ENCODE data around the gene SOX21.
"Not testable (repeated sequence)": the region's sequence is repeated elsewhere in the genome, so short reads cannot be mapped to it uniquely, and the experiment has no call there.

Gene SOX21

DNA sequence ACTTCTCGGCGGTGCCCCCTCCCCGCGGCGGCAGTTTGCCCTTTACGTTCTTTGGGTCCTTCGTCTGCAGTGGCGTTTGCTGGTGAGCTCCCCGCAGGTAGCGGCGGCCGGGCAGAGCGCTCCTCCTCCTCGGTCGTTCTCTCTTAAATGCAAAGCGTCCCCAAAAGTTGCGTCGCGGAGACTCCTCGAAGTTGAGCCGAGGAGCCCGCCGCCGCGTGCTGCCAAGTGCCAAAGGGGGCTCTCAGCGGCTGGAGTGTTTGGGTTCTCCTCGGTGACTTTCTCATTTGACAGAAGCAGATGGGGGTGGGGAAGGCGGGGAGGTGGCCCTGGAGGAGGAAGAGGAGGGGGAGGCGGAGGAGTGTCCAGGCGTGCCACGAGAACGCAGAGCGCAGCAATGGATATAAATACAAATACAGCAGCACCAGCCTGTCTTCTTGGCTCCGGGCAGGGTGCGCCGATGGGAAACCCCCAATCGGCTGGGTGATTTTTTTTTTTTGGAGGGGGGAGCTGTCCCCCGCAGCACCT, at the start of gene SOX21:
Gene SOX21 (minus strand): TSS at position 259 of the 525 bp plus-strand sequence. CDS start 496 bp downstream, outside the sequence.
- no peak for FAIRE-seq

DNA sequence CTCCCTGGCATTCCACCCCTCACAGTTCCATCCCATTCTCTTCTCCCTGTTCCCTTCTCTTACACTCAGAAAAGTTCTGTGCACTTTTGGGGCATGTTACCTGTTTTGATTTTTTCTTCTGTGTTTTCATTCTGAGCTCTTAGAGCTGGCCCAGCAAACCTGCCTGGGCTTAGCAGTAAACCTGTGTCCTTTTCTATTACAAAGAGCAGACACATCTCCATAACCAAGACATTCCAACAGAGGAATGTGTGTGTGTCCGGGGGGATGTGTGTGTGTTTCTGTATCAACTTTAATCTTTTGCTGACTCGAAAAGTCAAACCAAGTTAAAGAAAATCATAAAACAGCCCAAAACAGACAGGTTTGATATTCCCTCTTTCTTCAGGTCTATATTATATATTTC, 49.1 kb upstream of the SOX21 start:
- no peak for FAIRE-seq

- no peak for FAIRE-seq
These were observed 46.9 kb upstream of the SOX21 start for GRCh38 chr13:94759120-94759728.

GRCh38 chr13:94758436-94758960, 46.2 kb upstream of the SOX21 start:
- no peak for FAIRE-seq

DNA sequence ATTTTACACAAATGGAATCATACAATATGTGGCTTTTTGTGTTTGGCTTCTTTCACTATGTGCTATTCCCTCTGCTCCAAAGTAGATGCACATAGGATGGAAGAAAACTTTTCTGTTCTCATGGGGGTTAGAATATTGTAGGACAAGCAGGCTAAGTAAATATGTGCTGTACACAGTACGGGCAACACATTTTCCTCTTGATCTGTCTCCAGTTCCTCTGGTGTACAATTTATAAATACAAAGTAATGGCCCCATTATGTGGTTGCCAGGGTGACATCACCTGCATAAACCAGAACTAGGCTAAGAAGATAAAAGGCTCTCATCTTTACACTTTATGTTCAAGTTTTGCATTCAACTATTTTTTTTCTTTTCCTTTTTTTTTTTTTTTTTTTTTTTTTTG, 41.0 kb upstream of the SOX21 start:
- FAIRE-seq = no peak

- no peak for FAIRE-seq
These were observed 36.8 kb upstream of the SOX21 start for GRCh38 chr13:94749162-94749561.

DNA sequence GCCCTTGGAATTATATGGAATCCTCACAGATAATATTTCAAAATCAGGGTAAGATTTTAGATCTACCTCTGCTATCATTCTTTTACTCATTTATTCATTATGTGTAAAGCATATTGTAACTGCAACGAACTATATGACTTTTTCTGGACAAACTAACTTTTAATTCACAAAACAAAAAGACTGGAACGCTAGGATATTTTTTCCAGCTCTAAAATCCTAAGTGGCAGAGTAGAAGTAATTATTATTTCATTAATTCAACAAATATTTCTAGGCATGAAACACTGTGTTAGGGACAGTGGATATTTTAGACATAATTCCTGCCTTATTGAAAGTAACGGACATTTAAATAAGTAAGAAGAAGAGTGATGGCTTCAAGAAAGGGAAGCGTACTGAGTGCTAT, 26.9 kb upstream of the SOX21 start:
- no peak for FAIRE-seq

- FAIRE-seq = no peak
These were observed 18.7 kb upstream of the SOX21 start for GRCh38 chr13:94731028-94731427.

GRCh38 chr13:94729941-94730340, 17.6 kb upstream of the SOX21 start:
- not testable (repeated sequence) for FAIRE-seq

GRCh38 chr13:94726425-94726824, 14.1 kb upstream of the SOX21 start:
- no peak for FAIRE-seq

GRCh38 chr13:94722609-94723345, 10.4 kb upstream of the SOX21 start:
- FAIRE-seq = no peak

DNA sequence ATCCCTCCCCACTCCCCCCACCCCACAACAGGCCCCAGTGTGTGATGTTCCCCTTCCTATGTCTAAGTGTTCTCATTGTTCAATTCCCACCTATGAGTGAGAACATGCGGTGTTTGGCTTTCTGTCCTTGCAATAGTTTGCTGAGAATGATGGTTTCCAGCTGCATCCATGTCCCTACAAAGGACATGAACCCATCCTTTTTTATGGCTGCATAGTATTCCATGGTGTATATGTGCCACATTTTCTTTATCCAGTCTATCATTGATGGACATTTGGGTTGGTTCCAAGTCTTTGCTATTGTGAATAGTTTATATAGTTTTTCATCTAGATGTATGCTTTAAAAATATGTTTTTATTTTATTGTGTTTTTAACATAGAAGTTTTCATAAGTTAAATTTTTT, 6.4 kb upstream of the SOX21 start:
- not testable (repeated sequence) for FAIRE-seq

- FAIRE-seq = no peak
These were observed 5.6 kb upstream of the SOX21 start for GRCh38 chr13:94717916-94718315.

DNA sequence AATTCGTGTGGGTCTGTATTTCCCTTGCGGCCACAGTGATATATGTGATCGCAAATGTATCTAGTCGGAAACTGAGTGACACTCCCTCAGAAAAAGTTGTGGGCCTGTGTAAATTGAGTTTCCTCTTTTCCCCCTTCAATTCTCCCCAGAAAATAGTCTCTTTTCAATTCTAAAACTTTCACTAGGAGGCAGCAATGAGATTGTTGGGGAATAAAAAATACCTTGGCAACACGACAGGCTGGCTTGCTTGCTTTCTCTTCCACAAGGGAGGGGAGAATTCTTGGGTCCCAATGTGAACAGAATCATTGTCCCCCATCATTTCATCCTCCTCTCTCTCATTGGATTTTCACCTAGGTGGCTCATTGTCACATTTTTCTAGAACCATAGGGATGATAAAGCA, 3.7 kb upstream of the SOX21 start:
- no peak for FAIRE-seq

DNA sequence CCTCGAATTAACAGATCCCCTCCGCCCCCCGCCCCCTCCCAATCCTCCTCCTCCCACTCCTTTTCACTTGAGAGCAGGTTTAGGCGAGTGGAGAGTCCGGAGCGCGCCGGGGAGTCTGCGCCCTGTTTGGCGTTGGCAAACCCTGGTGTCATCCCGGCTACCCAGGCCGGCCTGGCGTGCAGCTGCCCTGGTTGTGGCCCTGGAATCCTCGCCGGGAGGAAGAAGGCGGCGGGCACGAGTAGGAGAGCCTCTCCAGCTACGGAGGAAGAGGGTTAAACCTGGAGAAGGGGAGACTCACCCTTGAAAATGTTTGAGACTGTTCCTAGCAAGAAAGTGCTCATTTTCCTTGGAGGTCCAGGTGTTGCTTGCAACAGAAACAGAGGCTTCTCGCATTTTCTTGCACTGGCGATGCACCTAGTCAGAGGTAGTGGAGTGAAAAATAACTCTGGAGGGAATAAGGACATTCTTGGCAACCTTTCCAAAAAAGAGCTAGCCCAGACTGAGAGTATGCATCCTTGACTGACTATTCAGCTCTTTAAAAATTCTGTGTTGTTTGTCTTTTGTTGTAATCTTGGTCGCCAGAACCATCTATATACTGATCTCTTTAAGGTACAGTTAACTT, 1.3 kb upstream of the SOX21 start:
- FAIRE-seq = no peak

DNA sequence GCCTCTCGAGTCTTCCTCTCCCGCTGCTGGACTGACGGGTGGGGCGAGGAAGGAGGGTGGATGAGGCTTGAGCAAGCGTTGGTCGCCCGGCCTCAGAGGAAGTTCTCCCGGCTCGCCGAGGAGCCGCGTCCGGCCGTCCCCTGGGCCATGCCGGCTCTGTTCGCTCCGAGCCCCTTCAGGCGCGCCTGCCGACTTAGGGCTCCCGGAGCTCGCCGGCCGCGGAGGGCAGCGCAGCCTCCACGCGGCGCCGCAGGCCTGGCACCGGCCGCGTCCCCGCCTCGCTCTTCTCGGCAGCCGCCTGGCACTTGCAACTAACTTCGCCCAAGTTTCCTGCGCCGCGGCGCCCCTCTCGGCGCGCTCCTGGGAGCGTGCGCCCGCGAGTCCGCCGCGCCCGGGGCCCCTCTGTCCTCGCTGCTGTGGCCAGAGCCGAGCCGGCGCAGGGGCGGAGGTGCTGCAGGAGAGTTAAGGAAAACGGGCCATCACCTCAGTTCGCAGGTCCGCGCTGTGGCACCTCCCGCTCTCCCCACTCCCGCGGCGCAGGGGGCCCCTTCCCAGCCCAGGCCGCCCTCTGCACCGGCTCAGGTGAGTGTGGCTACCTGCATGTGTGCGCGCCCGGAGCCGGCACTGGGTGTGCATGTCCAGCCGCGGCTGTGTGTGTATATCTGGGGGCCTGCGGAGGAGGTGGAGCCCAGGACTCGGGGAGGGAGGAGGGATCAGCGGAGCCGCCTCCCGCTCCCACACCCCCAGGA, 641 bp upstream of the SOX21 start:
- FAIRE-seq = no peak

GRCh38 chr13:94711561-94712286, 621 bp downstream of the SOX21 start:
- FAIRE-seq = no peak

DNA sequence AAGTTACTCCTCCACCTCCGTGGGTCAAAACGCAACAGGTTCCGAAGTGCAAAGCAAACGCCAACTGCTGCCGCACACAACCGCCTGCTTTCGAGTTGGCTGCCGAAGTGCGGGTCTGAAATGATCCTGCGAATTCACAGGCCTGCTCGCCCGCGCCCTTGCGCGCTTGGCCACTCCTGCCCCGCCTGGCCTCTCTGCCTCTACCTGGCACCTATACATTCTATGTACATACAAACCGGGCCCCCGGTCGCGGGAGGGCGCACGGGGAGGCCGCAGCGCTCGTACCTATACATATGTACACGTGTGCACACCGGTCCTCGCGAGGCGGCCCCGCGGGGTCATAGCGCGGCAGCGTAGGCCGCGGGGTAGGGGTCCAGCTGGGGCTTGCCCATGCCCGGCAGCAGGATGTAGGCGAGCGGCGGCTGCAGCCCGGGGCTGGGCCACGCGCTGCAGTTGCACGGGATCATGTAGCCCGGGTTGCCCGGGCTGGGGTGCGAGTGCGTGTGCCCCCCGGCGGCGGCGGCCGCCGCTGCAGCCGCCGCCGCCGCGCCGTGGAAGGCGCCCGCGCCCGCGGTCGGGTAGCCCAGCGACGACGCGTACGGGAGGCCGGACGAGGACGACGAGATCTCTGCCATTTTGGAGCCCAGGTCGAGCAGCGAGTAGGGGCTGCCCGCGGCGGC, 1.3 kb downstream of the SOX21 start:
- no peak for FAIRE-seq

GRCh38 chr13:94710065-94710781, 2.1 kb downstream of the SOX21 start:
- no peak for FAIRE-seq

GRCh38 chr13:94709001-94709834, 3.1 kb downstream of the SOX21 start:
- no peak for FAIRE-seq

Data from TTC549 (cell line).